K562 (cell line): Measurements from ENCODE around the gene FHIT. TPM values are rescaled to one million over a fixed set of nuclear protein-coding genes. Genes with fewer than 3 reads are reported as not detected.

Source experiments
- ATAC-seq: fragments of 200-7000 bp; cut with Tn5 transposase; 3 replicates; pipeline ENCODE4 v1.9.1; 2020; ENCODE audit warnings: moderate library complexity
- BruUV-seq: library from RNA; stranded (reverse); fragments of 400-500 nt; replicated peaks from 2 replicates; lab custom pipeline; 2021; lab: Mats Ljungman, UMichigan
- CTCF ChIA-PET: fragments of 300-600 bp; formaldehyde crosslinking; extraction: SDS; loops from one replicate; lab custom pipeline; 2021; ENCODE audit warnings: low intra/inter-chr PET ratio; lab: Yijun Ruan, JAX
- POLR2A ChIA-PET: fragments of 300-600, 350-650 bp; sonication (Branson Sonifier 250); formaldehyde crosslinking; extraction: SDS; loops from one replicate; lab custom pipeline; 2021; ENCODE audit warnings: antibody characterized with exemption, inconsistent platforms; lab: Yijun Ruan, JAX
- DNase-seq, 4 experiments: peaks; one replicate each; pipeline versions ENCODE4 v3.0.0 to v3.0.0-alpha.2; 2011 to 2018; ENCODE audit warnings: low spot score in 3 of 4, mixed read lengths in 3 of 4; ENCODE audit errors: extremely low read depth in 1 of 4
- FAIRE-seq: peaks from 2 replicates; lab custom pipeline; 2011; peaks lifted over from hg19 to GRCh38; lab: Jason Lieb, UNC
- H2AFZ ChIP-seq: 2 replicates; pipeline ENCODE4 v1.6.0; 2011; ENCODE audit warnings: low read depth, low read length, control low read depth, inconsistent platforms
- H3K27ac ChIP-seq: fragments of 200-600 bp; 3 replicates; pipeline ENCODE4 v1.8.0; 2011; ENCODE audit warnings: low read depth, mild to moderate bottlenecking, control low read depth, inconsistent platforms, low read length, moderate library complexity, mixed read lengths; ENCODE audit errors: extremely low read depth
- H3K27me3 ChIP-seq, 2 experiments: fragments of 300-600 bp in 1 of 2; 2 replicates in 1 of 2; 3 replicates in 1 of 2; pipeline versions ENCODE4 v1.6.0 to v1.8.0; 2011; ENCODE audit warnings: inconsistent platforms in 2 of 2, low read length in 2 of 2, mild to moderate bottlenecking in 1 of 2, mixed read lengths in 1 of 2, moderate library complexity in 1 of 2; ENCODE audit not compliant: control insufficient read depth in 2 of 2, insufficient read depth in 2 of 2
- H3K36me3 ChIP-seq: fragments of 300-600 bp; 3 replicates; pipeline ENCODE4 v1.8.0; 2011; ENCODE audit warnings: mild to moderate bottlenecking, low read length, inconsistent platforms; ENCODE audit not compliant: control insufficient read depth, insufficient read depth
- H3K4me1 ChIP-seq, 2 experiments: fragments of 200-600 bp in 1 of 2; replicated peaks in 1 of 2; 2 replicates in 1 of 2; 3 replicates in 1 of 2; pipeline versions ENCODE4 v1.5.1 to v1.8.0; 2011; ENCODE audit warnings: inconsistent platforms in 2 of 2, low read length in 2 of 2, mild to moderate bottlenecking in 1 of 2, mixed read lengths in 1 of 2, moderate library complexity in 1 of 2; ENCODE audit not compliant: control insufficient read depth in 2 of 2, insufficient read depth in 2 of 2
- H3K4me2 ChIP-seq: 2 replicates; pipeline ENCODE4 v1.6.1; 2011; ENCODE audit warnings: low read length, control low read depth, inconsistent platforms, mixed read lengths; ENCODE audit not compliant: insufficient read depth
- H3K4me3 ChIP-seq: fragments of 200-600 bp; sonication (generic), shearing (Covaris generic); 2 replicates; pipeline ENCODE4 v1.5.1; 2016; ENCODE audit warnings: control low read depth, inconsistent platforms
- H3K79me2 ChIP-seq: fragments of 200-600 bp; 3 replicates; pipeline ENCODE4 v1.8.0; 2011; ENCODE audit warnings: low read length, inconsistent platforms; ENCODE audit not compliant: control insufficient read depth, insufficient read depth
- H3K9ac ChIP-seq, 2 experiments: 2 replicates each; pipeline versions ENCODE4 v1.6.0 to v1.6.1; 2011; ENCODE audit warnings: low read depth in 2 of 2, low read length in 2 of 2, control low read depth in 1 of 2, inconsistent platforms in 1 of 2, mild to moderate bottlenecking in 1 of 2, mixed read lengths in 1 of 2; ENCODE audit not compliant: insufficient read depth in 1 of 2
- H3K9me1 ChIP-seq: one replicate; pipeline ENCODE4 v1.6.0; 2011; ENCODE audit warnings: inconsistent platforms, mild to moderate bottlenecking, low read length, moderate library complexity; ENCODE audit not compliant: control insufficient read depth, insufficient read depth
- H3K9me3 ChIP-seq: replicated peaks from 2 replicates; pipeline ENCODE4 v1.5.1; 2011; ENCODE audit warnings: low read depth, low read length, inconsistent platforms; ENCODE audit not compliant: control insufficient read depth, insufficient read depth
- H4K20me1 ChIP-seq: replicated peaks from 2 replicates; pipeline ENCODE4 v1.6.1; 2011; ENCODE audit warnings: low read length, inconsistent platforms, mixed read lengths; ENCODE audit not compliant: control insufficient read depth, insufficient read depth
- ATF7 ChIP-seq: fragments of 450-650 bp; IDR thresholded peaks from 2 replicates; pipeline ENCODE4 v1.7.1; 2014; ENCODE audit warnings: mild to moderate bottlenecking, moderate library complexity
- BMI1 ChIP-seq: fragments of 150-350 bp; IDR thresholded peaks from 2 replicates; pipeline ENCODE4 v1.6.1; 2014; ENCODE audit warnings: low read length
- CCNT2 ChIP-seq: IDR thresholded peaks from 2 replicates; pipeline ENCODE4 v1.6.1; 2011; ENCODE audit warnings: borderline replicate concordance, low read depth, mild to moderate bottlenecking, moderate library complexity, mixed read lengths, low read length; ENCODE audit not compliant: insufficient read length; ENCODE audit errors: extremely low read depth
- CREB3 ChIP-seq: fragments of 450-650 bp; conservative IDR thresholded peaks from 2 replicates; pipeline ENCODE4 v1.6.1; 2016; ENCODE audit warnings: missing genetic modification characterization, low read depth, mild to moderate bottlenecking, missing compliant biosample characterization, moderate library complexity
- DNMT1 ChIP-seq: fragments of 450-650 bp; IDR thresholded peaks from 2 replicates; pipeline ENCODE4 v1.6.1; 2016; ENCODE audit warnings: antibody characterized with exemption, mild to moderate bottlenecking
- HDAC6 ChIP-seq: IDR thresholded peaks from 2 replicates; pipeline ENCODE4 v1.6.1; 2012; ENCODE audit warnings: low read depth, mild to moderate bottlenecking, control low read depth, inconsistent platforms, low read length, moderate library complexity
- POLR3G ChIP-seq: IDR thresholded peaks from 2 replicates; pipeline ENCODE4 v1.6.1; 2011; ENCODE audit not compliant: insufficient read length, insufficient replicate concordance; ENCODE audit errors: extremely low read depth
- RBFOX2 ChIP-seq: fragments of 200-400 bp; formaldehyde crosslinking; IDR thresholded peaks from 2 replicates; pipeline ENCODE4 v1.6.1; 2017; ENCODE audit warnings: low read depth, mild to moderate bottlenecking, low read length, moderate library complexity
- SLC30A9 ChIP-seq: fragments of 250-450 bp; sonication (Bioruptor Pico); IDR thresholded peaks from 2 replicates; pipeline ENCODE4 v1.8.0; 2022; ENCODE audit warnings: mild to moderate bottlenecking, moderate library complexity
- TAF1 ChIP-seq: IDR thresholded peaks from 2 replicates; pipeline ENCODE4 v1.6.1; 2011; ENCODE audit warnings: mild to moderate bottlenecking, low read length, moderate library complexity; ENCODE audit not compliant: insufficient read depth, control insufficient read depth, severe bottlenecking; ENCODE audit errors: extremely low read depth
- THRB ChIP-seq: fragments of 450-650 bp; formaldehyde crosslinking; conservative IDR thresholded peaks from 2 replicates; pipeline ENCODE4 v1.4.0; 2022; ENCODE audit warnings: mild to moderate bottlenecking, missing genetic modification characterization
- USF1 ChIP-seq: sonication (generic); formaldehyde crosslinking; IDR thresholded peaks from 2 replicates; pipeline ENCODE4 v1.9.0; 2022; ENCODE audit warnings: mild to moderate bottlenecking, missing genetic modification reagents
- ZFP1 ChIP-seq: fragments of 450-650 bp; formaldehyde crosslinking; IDR thresholded peaks from 2 replicates; pipeline ENCODE4 v1.4.0; 2020; ENCODE audit warnings: mild to moderate bottlenecking, mixed read lengths
- ZNF140 ChIP-seq: fragments of 250-450 bp; sonication (Bioruptor Pico); IDR thresholded peaks from 2 replicates; pipeline ENCODE4 v1.8.0; 2021; ENCODE audit warnings: moderate library complexity, mild to moderate bottlenecking, inconsistent platforms
- ZNF146 ChIP-seq: IDR thresholded peaks from one replicate; pipeline ENCODE4 v1.6.1; 2018; ENCODE audit warnings: missing compliant biosample characterization; ENCODE audit not compliant: unreplicated experiment
- ZNF277 ChIP-seq: fragments of 250-450 bp; sonication (Bioruptor Pico); IDR thresholded peaks from 2 replicates; pipeline ENCODE4 v1.8.0; 2022; ENCODE audit warnings: inconsistent platforms, mild to moderate bottlenecking, moderate library complexity, borderline replicate concordance
- WGBS: fragments of 100-300 bp; shearing (Covaris generic); methylation state at CpG from one replicate; pipeline ENCODE4 v1.1.6; 2016; ENCODE audit warnings: low coverage, mixed read lengths; ENCODE audit not compliant: insufficient coverage; ENCODE audit errors: missing lambda C conversion rate; 5-methylcytosine and 5-hydroxymethylcytosine counted together
- in situ Hi-C: fragments of 300-500 bp; cut with MboI; formaldehyde crosslinking; loops from 4 replicates; pipeline ENCODE4 v1.15.0; 2018; ENCODE audit warnings: inconsistent platforms, mixed read lengths
- intact Hi-C: fragments of 100-400 bp; cut with micrococcal nuclease; formaldehyde crosslinking; loops from 2 replicates; pipeline ENCODE4 v1.14.2; 2022
- polyA plus RNA-seq, 8 experiments: library from polyadenylated mRNA; depleted of rRNA in 4 of 8; stranded (reverse) in 5 of 8; unstranded in 3 of 8; fragments of >200 nt; fragmentation: Nextera tagmentation in 2 of 8; fragmentation: Illumina TruSeq in 1 of 8; extraction: Ambion mirVana in 2 of 8; extraction: Trizol in 1 of 8; gene quantifications; 2 replicates each; pipeline versions ENCODE4 v1.2.1 to v1.2.3, GENCODE V29; 2011 to 2014; ENCODE audit warnings: inconsistent platforms in 1 of 8, missing spikeins in 1 of 8
- total RNA-seq, 7 experiments: library from RNA; depleted of rRNA in 6 of 7; stranded (reverse); fragments of >200 nt in 6 of 7; fragmentation: Illumina TruSeq in 2 of 7; extraction: Trizol in 2 of 7; gene quantifications; 2 replicates each; pipeline versions ENCODE4 v1.2.1 to v1.2.3, GENCODE V29; 2011 to 2021; ENCODE audit warnings: low replicate concordance in 1 of 7

The FHIT gene
- total and polyA plus RNA-seq, 9 of the 15 experiments (the other 6 are each of a cell fraction or from before 2014, with no cell fraction given), result 1.7 to 9.1 (median 4.3) TPM

GRCh38 chr3:59772416-59773408 lies 1478.5 kb downstream of the FHIT start:
- no peak for FAIRE-seq
- Histone ChIP-seq H4K20me1 (no peaks in the 10 kb centered on the region), H3K9ac (no peak overlapping the region), H3K4me3 (no peak overlapping the region), H3K4me1 (no peaks in the 10 kb centered on the region), H3K27ac (no peak overlapping the region), H3K36me3 (no peaks in the 10 kb centered on the region), H3K4me2 (no peak overlapping the region), H3K9me1 (no peaks in the 10 kb centered on the region), H2AFZ (no peak overlapping the region), H3K79me2 (no peaks in the 10 kb centered on the region), H3K27me3 (no peaks in the 10 kb centered on the region), H3K9me3 (no peaks in the 10 kb centered on the region)
- CTCF ChIA-PET, result no interaction called here
- in situ Hi-C loops, result no loop called here
- 11% methylated on average over 3 of the region's 12 CpGs for WGBS
- POLR2A ChIA-PET, result no interaction called here
- intact Hi-C loops, result no loop called here
- ATAC-seq, result no peak
- BruUV-seq, result no TSS peak
- DNase-seq, result no peak
- TF ChIP-seq SLC30A9 (CRISPR knock-in tag) (no peak), POLR3G (no peak), RBFOX2 (no peak), BMI1 (no peak), ZFP1 (no peak), USF1 (CRISPR knock-in tag) (no peak), HDAC6 (no peak), TAF1 (no peak), CREB3 (tag) (no peak), ZNF146 (CRISPR knock-in tag) (no peak), DNMT1 (no peak), ZNF277 (no peak), THRB (CRISPR knock-in tag) (no peak), ATF7 (no peak), CCNT2 (no peak), ZNF140 (CRISPR knock-in tag) (no peak)
